ENCODE data around the gene GUCY2D. TPM values are rescaled to one million over a fixed set of nuclear protein-coding genes. Genes with fewer than 3 reads are reported as not detected.

Gene GUCY2D
- total RNA-seq, 1 donor from 2014 or later, result 0.69 TPM

- Mint-ChIP-seq H3K27ac (no peak overlapping the region), H3K9me3 (no peaks in the 10 kb centered on the region), H3K27me3 (ENCODE audit: low read depth) (peaks cover 44% of the 10 kb centered on the region), H3K4me1 (no peaks in the 10 kb centered on the region), H3K36me3 (no peaks in the 10 kb centered on the region), H3K4me3 (no peak overlapping the region)
- DNase-seq (ENCODE audit: low spot score in 2 of 2, unreplicated experiment in 2 of 2), result no peak
- TF ChIP-seq CTCF (IDR thresholded peaks at IDR 0.05; ENCODE audit: unreplicated experiment), result no peak
Observed at GRCh38 chr17:8051831-8052230, 49.4 kb downstream of the GUCY2D start.

- no peak overlapping the region for H3K27ac Mint-ChIP-seq
- H3K4me1 Mint-ChIP-seq, result no peaks in the 10 kb centered on the region
- peaks cover 47% of the 10 kb centered on the region for H3K27me3 Mint-ChIP-seq (ENCODE audit: low read depth)
- no peaks in the 10 kb centered on the region for H3K9me3 Mint-ChIP-seq
- no peaks in the 10 kb centered on the region for H3K36me3 Mint-ChIP-seq
- TF ChIP-seq CTCF (IDR thresholded peaks at IDR 0.05; ENCODE audit: unreplicated experiment), result no peak
- no peak overlapping the region for H3K4me3 Mint-ChIP-seq
- DNase-seq (ENCODE audit: low spot score in 2 of 2, unreplicated experiment in 2 of 2), result no peak
Observed at GRCh38 chr17:8052256-8053252, 50.1 kb downstream of the GUCY2D start.

GRCh38 chr17:8053600-8053999 lies 51.2 kb downstream of the GUCY2D start:
- Mint-ChIP-seq H3K4me1 (no peaks in the 10 kb centered on the region), H3K4me3 (no peak overlapping the region), H3K9me3 (no peaks in the 10 kb centered on the region), H3K27ac (no peak overlapping the region), H3K36me3 (no peaks in the 10 kb centered on the region), H3K27me3 (ENCODE audit: low read depth) (peaks cover 53% of the 10 kb centered on the region)
- TF ChIP-seq CTCF (IDR thresholded peaks at IDR 0.05; ENCODE audit: unreplicated experiment), result no peak
- no peak for DNase-seq (ENCODE audit: low spot score in 2 of 2, unreplicated experiment in 2 of 2)

- Mint-ChIP-seq H3K36me3 (no peaks in the 10 kb centered on the region), H3K27ac (no peak overlapping the region), H3K27me3 (ENCODE audit: low read depth) (peaks cover 66% of the 10 kb centered on the region), H3K4me1 (no peaks in the 10 kb centered on the region), H3K9me3 (no peaks in the 10 kb centered on the region), H3K4me3 (no peak overlapping the region)
- no peak for TF ChIP-seq CTCF (IDR thresholded peaks at IDR 0.05; ENCODE audit: unreplicated experiment)
- no peak for DNase-seq (ENCODE audit: low spot score in 2 of 2, unreplicated experiment in 2 of 2)
Observed at GRCh38 chr17:8055851-8056231, 53.4 kb downstream of the GUCY2D start.

GRCh38 chr17:8056232-8056975 lies 54.0 kb downstream of the GUCY2D start:
- no peak overlapping the region for H3K27ac Mint-ChIP-seq
- peaks cover 70% of the 10 kb centered on the region for H3K27me3 Mint-ChIP-seq (ENCODE audit: low read depth)
- H3K36me3 Mint-ChIP-seq, result no peaks in the 10 kb centered on the region
- no peak overlapping the region for H3K4me3 Mint-ChIP-seq
- TF ChIP-seq CTCF (IDR thresholded peaks at IDR 0.05; ENCODE audit: unreplicated experiment), result no peak
- DNase-seq (ENCODE audit: low spot score in 2 of 2, unreplicated experiment in 2 of 2), result no peak
- H3K4me1 Mint-ChIP-seq, result peaks cover 2% of the 10 kb centered on the region
- no peaks in the 10 kb centered on the region for H3K9me3 Mint-ChIP-seq
